H9 (cell line): ENCODE data around the gene TNIP1. TPM values are rescaled to one million over a fixed set of nuclear protein-coding genes. Genes with fewer than 3 reads are reported as not detected.

Experiments used
- DNase-seq: peaks from one replicate; pipeline ENCODE4 v3.0.0-alpha.2; 2017
- H2AFZ ChIP-seq: one replicate; pipeline ENCODE4 v1.6.1; 2013; ENCODE audit warnings: mild to moderate bottlenecking, low read length, control low read depth, moderate library complexity
- H2AK5ac ChIP-seq: 2 replicates; pipeline ENCODE4 v1.6.1; 2013; ENCODE audit warnings: low read length, control low read depth, mixed read lengths; ENCODE audit not compliant: insufficient read length
- H2BK120ac ChIP-seq: one replicate; pipeline ENCODE4 v1.6.1; 2013; ENCODE audit warnings: low read depth, mild to moderate bottlenecking, low read length, control low read depth, inconsistent platforms; ENCODE audit not compliant: poor library complexity, severe bottlenecking
- H2BK12ac ChIP-seq: 2 replicates; pipeline ENCODE4 v1.6.1; 2013; ENCODE audit warnings: low read length, control low read depth, mixed read lengths, low read depth; ENCODE audit not compliant: insufficient read length
- H2BK15ac ChIP-seq: 2 replicates; pipeline ENCODE4 v1.6.1; 2013; ENCODE audit warnings: low read depth, low read length, control low read depth
- H2BK20ac ChIP-seq: one replicate; pipeline ENCODE4 v1.6.1; 2013; ENCODE audit warnings: low read depth, mild to moderate bottlenecking, low read length, control low read depth, inconsistent platforms; ENCODE audit not compliant: poor library complexity, severe bottlenecking
- H2BK5ac ChIP-seq: 2 replicates; pipeline ENCODE4 v1.6.1; 2013; ENCODE audit warnings: low read length, control low read depth, mixed read lengths; ENCODE audit not compliant: insufficient read length
- H3K14ac ChIP-seq: 2 replicates; pipeline ENCODE4 v1.6.1; 2013; ENCODE audit warnings: low read length, control low read depth; ENCODE audit not compliant: insufficient read depth
- H3K18ac ChIP-seq: 2 replicates; pipeline ENCODE4 v1.6.1; 2013; ENCODE audit warnings: low read depth, mild to moderate bottlenecking, mixed read lengths, low read length, control low read depth; ENCODE audit not compliant: insufficient read length
- H3K23ac ChIP-seq: 2 replicates; pipeline ENCODE4 v1.6.1; 2013; ENCODE audit warnings: low read length, control low read depth, mixed read lengths, low read depth; ENCODE audit not compliant: insufficient read length
- H3K23me2 ChIP-seq: 2 replicates; pipeline ENCODE4 v1.6.1; 2013; ENCODE audit warnings: low read depth, mild to moderate bottlenecking, mixed read lengths, low read length, control low read depth; ENCODE audit not compliant: insufficient read length, poor library complexity, severe bottlenecking
- H3K27ac ChIP-seq: 2 replicates; pipeline ENCODE4 v1.5.1; 2013; ENCODE audit warnings: low read length, control low read depth, mixed read lengths, low read depth; ENCODE audit not compliant: insufficient read length
- H3K27me3 ChIP-seq: 2 replicates; pipeline ENCODE4 v1.6.1; 2013; ENCODE audit warnings: low read length, control low read depth, inconsistent platforms; ENCODE audit not compliant: insufficient read depth
- H3K4ac ChIP-seq: 2 replicates; pipeline ENCODE4 v1.6.1; 2013; ENCODE audit warnings: low read depth, mild to moderate bottlenecking, control low read depth, inconsistent platforms, low read length, moderate library complexity
- H3K4me1 ChIP-seq: 2 replicates; pipeline ENCODE4 v1.6.1; 2013; ENCODE audit warnings: low read length, control low read depth, inconsistent platforms; ENCODE audit not compliant: insufficient read depth
- H3K4me2 ChIP-seq: 2 replicates; pipeline ENCODE4 v1.6.1; 2013; ENCODE audit warnings: low read length, control low read depth, mixed read lengths; ENCODE audit not compliant: insufficient read length, insufficient read depth
- H3K56ac ChIP-seq: 2 replicates; pipeline ENCODE4 v1.6.1; 2013; ENCODE audit warnings: low read depth, mild to moderate bottlenecking, mixed read lengths, low read length, control low read depth; ENCODE audit not compliant: insufficient read length
- H3K79me1 ChIP-seq: 2 replicates; pipeline ENCODE4 v1.6.1; 2013; ENCODE audit warnings: low read depth, mild to moderate bottlenecking, moderate library complexity, low read length, control low read depth, inconsistent platforms; ENCODE audit not compliant: insufficient read depth, poor library complexity, severe bottlenecking
- H3K79me2 ChIP-seq: 2 replicates; pipeline ENCODE4 v1.6.1; 2013; ENCODE audit warnings: low read length, control low read depth, inconsistent platforms; ENCODE audit not compliant: insufficient read depth
- H3K9ac ChIP-seq: 2 replicates; pipeline ENCODE4 v1.6.1; 2013; ENCODE audit warnings: low read length, control low read depth, mixed read lengths; ENCODE audit not compliant: insufficient read length; ENCODE audit errors: extremely low read depth
- H3K9me3 ChIP-seq: one replicate; pipeline ENCODE4 v1.6.1; 2013; ENCODE audit warnings: low read depth, low read length, inconsistent platforms; ENCODE audit not compliant: control insufficient read depth
- H3T11ph ChIP-seq: one replicate; pipeline ENCODE4 v1.6.1; 2013; ENCODE audit warnings: mild to moderate bottlenecking, low read length, control low read depth, inconsistent platforms
- H4K20me1 ChIP-seq: one replicate; pipeline ENCODE4 v1.6.1; 2013; ENCODE audit not compliant: control insufficient read depth, insufficient read length, insufficient read depth
- H4K5ac ChIP-seq: 2 replicates; pipeline ENCODE4 v1.6.1; 2013; ENCODE audit warnings: low read depth, mild to moderate bottlenecking, mixed read lengths, low read length, control low read depth; ENCODE audit not compliant: insufficient read length
- H4K8ac ChIP-seq: replicated peaks from 2 replicates; pipeline ENCODE4 v1.6.1; 2013; ENCODE audit warnings: low read length, control low read depth, mixed read lengths, low read depth; ENCODE audit not compliant: insufficient read length
- H4K91ac ChIP-seq: 2 replicates; pipeline ENCODE4 v1.6.1; 2013; ENCODE audit warnings: low read depth, mild to moderate bottlenecking, moderate library complexity, mixed read lengths, low read length, control low read depth; ENCODE audit not compliant: insufficient read length
- H3K27ac Mint-ChIP-seq, 3 experiments: 2 replicates in 2 of 3; 3 replicates in 1 of 3; pipeline ENCODE4 v1.8.0; 2020 to 2021; ENCODE audit warnings: mixed read lengths in 3 of 3, mild to moderate bottlenecking in 1 of 3, moderate library complexity in 1 of 3
- H3K27me3 Mint-ChIP-seq: 2 replicates; pipeline ENCODE4 v1.8.0; 2021; ENCODE audit warnings: low read depth, mild to moderate bottlenecking, moderate library complexity, mixed read lengths
- H3K36me3 Mint-ChIP-seq, 3 experiments: 2 replicates in 2 of 3; 3 replicates in 1 of 3; pipeline ENCODE4 v1.8.0; 2020 to 2021; ENCODE audit warnings: low read depth in 3 of 3, mixed read lengths in 3 of 3; ENCODE audit not compliant: insufficient read depth in 1 of 3
- H3K4me1 Mint-ChIP-seq, 2 experiments: 2 replicates each; pipeline ENCODE4 v1.8.0; 2020; ENCODE audit warnings: mixed read lengths in 2 of 2
- H3K4me3 Mint-ChIP-seq, 2 experiments: 2 replicates in 1 of 2; 3 replicates in 1 of 2; pipeline ENCODE4 v1.8.0; 2020 to 2021; ENCODE audit warnings: mild to moderate bottlenecking in 2 of 2, mixed read lengths in 2 of 2, moderate library complexity in 1 of 2
- H3K9me3 Mint-ChIP-seq, 2 experiments: 2 replicates in 1 of 2; 3 replicates in 1 of 2; pipeline ENCODE4 v1.8.0; 2020; ENCODE audit warnings: mild to moderate bottlenecking in 2 of 2, mixed read lengths in 2 of 2, moderate library complexity in 1 of 2
- CTCF ChIP-seq: fragments of 200-600 bp; sonication (generic); conservative IDR thresholded peaks from 3 replicates; pipeline ENCODE4 v1.8.0; 2021; ENCODE audit warnings: antibody characterized with exemption, mild to moderate bottlenecking
- WGBS: extraction: QIAGEN DNeasy Blood & Tissue Kit; methylation state at CpG from one replicate; pipeline ENCODE4 v1.1.7; 2013; ENCODE audit warnings: missing lambda C conversion rate, low lambda C conversion rate, mixed read lengths; ENCODE audit not compliant: insufficient read length; ENCODE audit errors: extremely low coverage; 5-methylcytosine and 5-hydroxymethylcytosine counted together
- total RNA-seq: library from RNA; stranded (reverse); gene quantifications from 2 replicates; pipeline ENCODE4 v1.2.1, GENCODE V29; 2021

The TNIP1 gene
- total RNA-seq, 1 experiment from 2014 or later, result 40.8 TPM

GRCh38 chr5:151071021-151071420 is 9.8 kb downstream of the TNIP1 start:
- H3K27me3 ChIP-seq, result no peaks in the 10 kb centered on the region
- no peaks in the 10 kb centered on the region for H4K20me1 ChIP-seq
- H3K27ac ChIP-seq, result no peak overlapping the region
- no peak overlapping the region for H3K23ac ChIP-seq
- no peaks in the 10 kb centered on the region for H3K4me1 ChIP-seq
- H3K9me3 ChIP-seq, result no peaks in the 10 kb centered on the region
- Mint-ChIP-seq H3K4me3 (no peak overlapping the region), H3K4me1 (peaks cover 22 to 24% of the 10 kb centered on the region in 2 experiments), H3K27me3 (no peaks in the 10 kb centered on the region), H3K27ac (no peak overlapping the region), H3K9me3 (no peaks in the 10 kb centered on the region), H3K36me3 (peaks cover 0 to 8% (median 6%) of the 10 kb centered on the region in 3 experiments; a peak in 4 of 7 replicates)
- H3K9ac ChIP-seq, result no peak overlapping the region
- no peak overlapping the region for H3K4me2 ChIP-seq
- H2BK12ac ChIP-seq, result no peak overlapping the region
- no peak overlapping the region for H2AFZ ChIP-seq
- no peak overlapping the region for H3K56ac ChIP-seq
- no peak overlapping the region for H4K8ac ChIP-seq
- H3K79me2 ChIP-seq, result no peaks in the 10 kb centered on the region
- no peak overlapping the region for H4K91ac ChIP-seq
- H3K79me1 ChIP-seq, result peaks cover 2% of the 10 kb centered on the region
- no peak overlapping the region for H2BK20ac ChIP-seq
- no peak overlapping the region for H3K4ac ChIP-seq
- no peak overlapping the region for H2BK5ac ChIP-seq
- no peak overlapping the region for H3T11ph ChIP-seq
- no peak for DNase-seq
- no CpG with 5 or more reads among the region's 4 CpGs for WGBS
- no peak overlapping the region for H4K5ac ChIP-seq
- H3K23me2 ChIP-seq, result no peaks in the 10 kb centered on the region
- H2BK15ac ChIP-seq, result no peak overlapping the region
- no peak overlapping the region for H2AK5ac ChIP-seq
- H2BK120ac ChIP-seq, result no peak overlapping the region
- H3K14ac ChIP-seq, result no peak overlapping the region
- H3K18ac ChIP-seq, result no peak overlapping the region
- TF ChIP-seq CTCF, result no peak
